ENCODE measurements around the gene CBFA2T3.

CBFA2T3 gene

GRCh38 chr16:88978608-88979346 is 1.8 kb upstream of the CBFA2T3 start:
- DNase-seq (ENCODE audit: low read depth) = no peak
- H3K4me3 ChIP-seq (ENCODE audit: control insufficient read depth, low read depth, low read length) = no peak overlapping the region
- no peak for TF ChIP-seq CTCF (conservative IDR thresholded peaks at IDR 0.05; ENCODE audit: control insufficient read depth, insufficient read depth, low read depth, low read length)

GRCh38 chr16:88977812-88978607 is 1.0 kb upstream of the CBFA2T3 start:
- DNase-seq (ENCODE audit: low read depth) = no peak
- no peak for TF ChIP-seq CTCF (conservative IDR thresholded peaks at IDR 0.05; ENCODE audit: control insufficient read depth, insufficient read depth, low read depth, low read length)
- no peak overlapping the region for H3K4me3 ChIP-seq (ENCODE audit: control insufficient read depth, low read depth, low read length)

GRCh38 chr16:88976366-88977017 is 515 bp downstream of the CBFA2T3 start:
- DNase-seq (ENCODE audit: low read depth) = no peak
- no peak overlapping the region for H3K4me3 ChIP-seq (ENCODE audit: control insufficient read depth, low read depth, low read length)
- no peak for TF ChIP-seq CTCF (conservative IDR thresholded peaks at IDR 0.05; ENCODE audit: control insufficient read depth, insufficient read depth, low read depth, low read length)

- DNase-seq (ENCODE audit: low read depth) = no peak
- no peak overlapping the region for H3K4me3 ChIP-seq (ENCODE audit: control insufficient read depth, low read depth, low read length)
- TF ChIP-seq CTCF (conservative IDR thresholded peaks at IDR 0.05; ENCODE audit: control insufficient read depth, insufficient read depth, low read depth, low read length) = no peak
Observed at GRCh38 chr16:88975511-88976061, 1.4 kb downstream of the CBFA2T3 start.

GRCh38 chr16:88974916-88975215 is 2.1 kb downstream of the CBFA2T3 start:
- H3K4me3 ChIP-seq (ENCODE audit: control insufficient read depth, low read depth, low read length) = no peak overlapping the region
- TF ChIP-seq CTCF (conservative IDR thresholded peaks at IDR 0.05; ENCODE audit: control insufficient read depth, insufficient read depth, low read depth, low read length) = no peak
- DNase-seq (ENCODE audit: low read depth) = no peak

- DNase-seq (ENCODE audit: low read depth) = no peak
- no peak overlapping the region for H3K4me3 ChIP-seq (ENCODE audit: control insufficient read depth, low read depth, low read length)
- TF ChIP-seq CTCF (conservative IDR thresholded peaks at IDR 0.05; ENCODE audit: control insufficient read depth, insufficient read depth, low read depth, low read length) = no peak
Observed at GRCh38 chr16:88974080-88974915, 2.7 kb downstream of the CBFA2T3 start.
